Activated T-helper 17 cell treated with anti-CD3 and anti-CD28 coated beads, Interleukin-2, amount 50 U/mL, for 72 hours (primary cell): ENCODE measurements around the gene RUSF1. TPM values are rescaled to one million over a fixed set of nuclear protein-coding genes. Genes with fewer than 3 reads are reported as not detected.
"Not testable (repeated sequence)": the region's sequence is repeated elsewhere in the genome, so short reads cannot be mapped to it uniquely, and the experiment has no call there.

Experiments
- ATAC-seq: fragments of 150-1000 bp; cut with Tn5 transposase; replicated peaks from 2 replicates; pipeline ENCODE4 v1.10.0; 2021; ENCODE audit warnings: mild to moderate bottlenecking, moderate library complexity
- H3K27ac Mint-ChIP-seq: one replicate; pipeline ENCODE4 v1.8.0; 2022; ENCODE audit warnings: mixed read lengths
- H3K27me3 Mint-ChIP-seq: one replicate; pipeline ENCODE4 v1.8.0; 2022; ENCODE audit warnings: mixed read lengths
- H3K36me3 Mint-ChIP-seq: one replicate; pipeline ENCODE4 v1.8.0; 2022; ENCODE audit warnings: low read depth, mild to moderate bottlenecking, mixed read lengths
- H3K4me1 Mint-ChIP-seq: one replicate; pipeline ENCODE4 v1.8.0; 2022; ENCODE audit warnings: mixed read lengths
- H3K4me3 Mint-ChIP-seq: one replicate; pipeline ENCODE4 v1.8.0; 2022; ENCODE audit warnings: mild to moderate bottlenecking, mixed read lengths
- H3K9me3 Mint-ChIP-seq: one replicate; pipeline ENCODE4 v1.8.0; 2022; ENCODE audit warnings: mixed read lengths
- total RNA-seq, 2 donors: library from RNA; stranded (reverse); gene quantifications; one replicate each; pipeline ENCODE4 v1.2.3, GENCODE V29; 2022

RUSF1 gene
- total RNA-seq = 10 to 100 TPM; 32.3 to 52.4 TPM

- H3K9me3 Mint-ChIP-seq = no peaks in the 10 kb centered on the region
- H3K27me3 Mint-ChIP-seq = no peaks in the 10 kb centered on the region
- peaks cover 24% of the 10 kb centered on the region for H3K4me1 Mint-ChIP-seq
- peak within 1 kb of the TSS; percentile 96 for H3K4me3 Mint-ChIP-seq
- peaks cover 32% of the 10 kb centered on the region for H3K36me3 Mint-ChIP-seq
- peak within 1 kb of the TSS; percentile 99 for H3K27ac Mint-ChIP-seq
- peak; percentile 83 for ATAC-seq
Observed at GRCh38 chr16:31507929-31508705, at the start of gene RUSF1. RUSF1 (minus strand) TSS chr16:31508391; CDS start chr16:31508373, 18 bp downstream.

- Mint-ChIP-seq H3K27ac (no peak overlapping the region), H3K27me3 (peaks cover 15% of the 10 kb centered on the region), H3K4me1 (no peaks in the 10 kb centered on the region), H3K9me3 (peaks cover 14% of the 10 kb centered on the region), H3K4me3 (no peak overlapping the region), H3K36me3 (no peaks in the 10 kb centered on the region)
- no peak for ATAC-seq
Observed at GRCh38 chr16:31542763-31543162, 34.6 kb upstream of the RUSF1 start.

- H3K27ac Mint-ChIP-seq, H3K4me3 Mint-ChIP-seq, ATAC-seq, H3K36me3 Mint-ChIP-seq, H3K4me1 Mint-ChIP-seq: not testable (repeated sequence)
- peaks cover 19% of the 10 kb centered on the region for H3K27me3 Mint-ChIP-seq
- peaks cover 11% of the 10 kb centered on the region for H3K9me3 Mint-ChIP-seq
Observed at GRCh38 chr16:31539762-31540161, 31.6 kb upstream of the RUSF1 start.

GRCh38 chr16:31538243-31538598 is 30.0 kb upstream of the RUSF1 start:
- peak overlapping the region; percentile 37 for H3K4me3 Mint-ChIP-seq
- not testable (repeated sequence) for H3K4me1 Mint-ChIP-seq, H3K9me3 Mint-ChIP-seq, H3K36me3 Mint-ChIP-seq, ATAC-seq, H3K27ac Mint-ChIP-seq
- peaks cover 19% of the 10 kb centered on the region for H3K27me3 Mint-ChIP-seq

- no peaks in the 10 kb centered on the region for H3K4me1 Mint-ChIP-seq
- peaks cover 7% of the 10 kb centered on the region for H3K9me3 Mint-ChIP-seq
- H3K36me3 Mint-ChIP-seq = no peaks in the 10 kb centered on the region
- peak overlapping the region; percentile 37 for H3K4me3 Mint-ChIP-seq
- peaks cover 19% of the 10 kb centered on the region for H3K27me3 Mint-ChIP-seq
- no peak overlapping the region for H3K27ac Mint-ChIP-seq
- ATAC-seq = peak; percentile 34
Observed at GRCh38 chr16:31537362-31538242, 29.4 kb upstream of the RUSF1 start.

- Mint-ChIP-seq H3K4me1 (no peaks in the 10 kb centered on the region), H3K27ac (no peak overlapping the region), H3K27me3 (peaks cover 19% of the 10 kb centered on the region), H3K9me3 (peaks cover 7% of the 10 kb centered on the region), H3K36me3 (no peaks in the 10 kb centered on the region), H3K4me3 (no peak overlapping the region)
- no peak for ATAC-seq
Observed at GRCh38 chr16:31536804-31537361, 28.7 kb upstream of the RUSF1 start.

- no peak overlapping the region for H3K4me3 Mint-ChIP-seq
- no peaks in the 10 kb centered on the region for H3K4me1 Mint-ChIP-seq
- H3K9me3 Mint-ChIP-seq = peaks cover 7% of the 10 kb centered on the region
- no peak for ATAC-seq
- no peak overlapping the region for H3K27ac Mint-ChIP-seq
- H3K27me3 Mint-ChIP-seq = peaks cover 19% of the 10 kb centered on the region
- H3K36me3 Mint-ChIP-seq = no peaks in the 10 kb centered on the region
Observed at GRCh38 chr16:31535737-31536136, 27.5 kb upstream of the RUSF1 start.

GRCh38 chr16:31532896-31533295 is 24.7 kb upstream of the RUSF1 start:
- Mint-ChIP-seq H3K4me1 (no peaks in the 10 kb centered on the region), H3K36me3 (no peaks in the 10 kb centered on the region)

GRCh38 chr16:31532120-31532519 is 23.9 kb upstream of the RUSF1 start:
- H3K27ac Mint-ChIP-seq = no peak overlapping the region
- no peaks in the 10 kb centered on the region for H3K9me3 Mint-ChIP-seq
- H3K4me3 Mint-ChIP-seq = no peak overlapping the region
- H3K4me1 Mint-ChIP-seq = no peaks in the 10 kb centered on the region
- H3K36me3 Mint-ChIP-seq = no peaks in the 10 kb centered on the region
- peaks cover 26% of the 10 kb centered on the region for H3K27me3 Mint-ChIP-seq
- ATAC-seq = no peak

More at GRCh38 chr16:31532896-31533295, 24.7 kb upstream of the RUSF1 start:
- Mint-ChIP-seq H3K27ac (no peak overlapping the region), H3K4me3 (no peak overlapping the region), H3K9me3 (no peaks in the 10 kb centered on the region), H3K27me3 (peaks cover 22% of the 10 kb centered on the region)
- no peak for ATAC-seq

- peaks cover 26% of the 10 kb centered on the region for H3K27me3 Mint-ChIP-seq
- H3K9me3 Mint-ChIP-seq = no peaks in the 10 kb centered on the region
- H3K27ac Mint-ChIP-seq = no peak overlapping the region
- H3K4me3 Mint-ChIP-seq = no peak overlapping the region
- no peaks in the 10 kb centered on the region for H3K36me3 Mint-ChIP-seq
- no peak for ATAC-seq
- H3K4me1 Mint-ChIP-seq = no peaks in the 10 kb centered on the region
Observed at GRCh38 chr16:31531096-31531495, 22.9 kb upstream of the RUSF1 start.

GRCh38 chr16:31530405-31530804 is 22.2 kb upstream of the RUSF1 start:
- H3K4me1 Mint-ChIP-seq = no peaks in the 10 kb centered on the region
- H3K27ac Mint-ChIP-seq = no peak overlapping the region
- no peak overlapping the region for H3K4me3 Mint-ChIP-seq
- ATAC-seq = no peak
- no peaks in the 10 kb centered on the region for H3K9me3 Mint-ChIP-seq
- H3K36me3 Mint-ChIP-seq = no peaks in the 10 kb centered on the region
- H3K27me3 Mint-ChIP-seq = peaks cover 22% of the 10 kb centered on the region

- ATAC-seq = no peak
- no peak overlapping the region for H3K27ac Mint-ChIP-seq
- no peak overlapping the region for H3K4me3 Mint-ChIP-seq
Observed at GRCh38 chr16:31529937-31530312, 21.7 kb upstream of the RUSF1 start.

GRCh38 chr16:31529108-31529936 is 21.1 kb upstream of the RUSF1 start:
- Mint-ChIP-seq H3K36me3 (no peaks in the 10 kb centered on the region), H3K4me1 (no peaks in the 10 kb centered on the region), H3K9me3 (no peaks in the 10 kb centered on the region), H3K27ac (no peak overlapping the region), H3K4me3 (peak overlapping the region; percentile 26), H3K27me3 (peaks cover 22% of the 10 kb centered on the region)
- no peak for ATAC-seq

More at GRCh38 chr16:31529937-31530312, 21.7 kb upstream of the RUSF1 start:
- H3K36me3 Mint-ChIP-seq = no peaks in the 10 kb centered on the region
- H3K4me1 Mint-ChIP-seq = no peaks in the 10 kb centered on the region
- peaks cover 22% of the 10 kb centered on the region for H3K27me3 Mint-ChIP-seq
- no peaks in the 10 kb centered on the region for H3K9me3 Mint-ChIP-seq

- peak overlapping the region; percentile 26 for H3K4me3 Mint-ChIP-seq
- ATAC-seq = no peak
- H3K9me3 Mint-ChIP-seq = no peaks in the 10 kb centered on the region
- no peak overlapping the region for H3K27ac Mint-ChIP-seq
- H3K36me3 Mint-ChIP-seq = no peaks in the 10 kb centered on the region
- H3K4me1 Mint-ChIP-seq = no peaks in the 10 kb centered on the region
- H3K27me3 Mint-ChIP-seq = peaks cover 22% of the 10 kb centered on the region
Observed at GRCh38 chr16:31528523-31529107, 20.4 kb upstream of the RUSF1 start.
